ENCODE results near the gene NR6A1.

Gene NR6A1

DNA sequence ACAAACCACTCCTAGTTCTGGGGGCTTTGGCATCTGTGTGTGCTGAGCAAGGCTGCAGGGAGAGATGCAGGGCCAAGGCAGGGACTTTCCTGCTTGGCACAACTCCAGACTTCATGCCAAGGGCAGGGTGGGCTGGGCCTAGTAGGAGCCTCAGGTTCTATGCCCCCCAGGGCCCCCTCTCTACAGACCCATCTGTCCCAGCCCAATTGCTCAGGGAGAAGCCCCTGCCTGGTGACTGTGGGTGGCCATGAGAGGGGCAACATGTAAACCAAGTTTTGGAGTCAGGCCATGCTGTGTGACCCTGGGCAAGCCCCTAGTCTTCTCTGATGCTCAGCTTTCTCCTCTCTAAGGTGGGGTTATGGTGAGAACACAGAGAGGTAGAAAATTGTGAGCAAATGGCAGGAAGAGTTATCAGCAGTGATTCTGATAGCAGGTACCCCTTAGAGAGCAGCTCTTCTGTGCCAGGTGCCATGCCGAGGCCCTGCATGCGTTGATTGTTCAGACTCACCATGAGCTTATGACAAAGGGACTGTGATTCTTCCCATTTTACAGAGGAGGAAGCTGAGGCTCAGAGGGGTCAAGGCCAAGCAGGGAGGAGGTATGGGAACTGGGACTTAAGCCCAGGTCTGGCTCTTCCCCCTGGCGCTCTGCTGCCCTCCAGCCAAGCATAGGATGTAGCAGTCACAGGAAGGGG, 11.0 kb upstream of the NR6A1 start:
- Histone ChIP-seq H3K27me3 (replicated peaks) (no peaks in the 10 kb centered on the region), H3K36me3 (replicated peaks) (no peaks in the 10 kb centered on the region), H3K27ac (no peak overlapping the region), H3K4me3 (ENCODE audit: low read depth, low read length) (no peak overlapping the region)
- in situ Hi-C loops (cut with HindIII; ENCODE audit: low pct_ligation_motif_present, low sequenced_read_pairs) = no loop called here
- no peak for DNase-seq
- TF ChIP-seq, protein P1, sequence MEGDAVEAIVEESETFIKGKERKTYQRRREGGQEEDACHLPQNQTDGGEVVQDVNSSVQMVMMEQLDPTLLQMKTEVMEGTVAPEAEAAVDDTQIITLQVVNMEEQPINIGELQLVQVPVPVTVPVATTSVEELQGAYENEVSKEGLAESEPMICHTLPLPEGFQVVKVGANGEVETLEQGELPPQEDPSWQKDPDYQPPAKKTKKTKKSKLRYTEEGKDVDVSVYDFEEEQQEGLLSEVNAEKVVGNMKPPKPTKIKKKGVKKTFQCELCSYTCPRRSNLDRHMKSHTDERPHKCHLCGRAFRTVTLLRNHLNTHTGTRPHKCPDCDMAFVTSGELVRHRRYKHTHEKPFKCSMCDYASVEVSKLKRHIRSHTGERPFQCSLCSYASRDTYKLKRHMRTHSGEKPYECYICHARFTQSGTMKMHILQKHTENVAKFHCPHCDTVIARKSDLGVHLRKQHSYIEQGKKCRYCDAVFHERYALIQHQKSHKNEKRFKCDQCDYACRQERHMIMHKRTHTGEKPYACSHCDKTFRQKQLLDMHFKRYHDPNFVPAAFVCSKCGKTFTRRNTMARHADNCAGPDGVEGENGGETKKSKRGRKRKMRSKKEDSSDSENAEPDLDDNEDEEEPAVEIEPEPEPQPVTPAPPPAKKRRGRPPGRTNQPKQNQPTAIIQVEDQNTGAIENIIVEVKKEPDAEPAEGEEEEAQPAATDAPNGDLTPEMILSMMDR (IDR thresholded peaks at IDR 0.05; ENCODE audit: low read depth, low read length, missing control alignments) = no peak

DNA sequence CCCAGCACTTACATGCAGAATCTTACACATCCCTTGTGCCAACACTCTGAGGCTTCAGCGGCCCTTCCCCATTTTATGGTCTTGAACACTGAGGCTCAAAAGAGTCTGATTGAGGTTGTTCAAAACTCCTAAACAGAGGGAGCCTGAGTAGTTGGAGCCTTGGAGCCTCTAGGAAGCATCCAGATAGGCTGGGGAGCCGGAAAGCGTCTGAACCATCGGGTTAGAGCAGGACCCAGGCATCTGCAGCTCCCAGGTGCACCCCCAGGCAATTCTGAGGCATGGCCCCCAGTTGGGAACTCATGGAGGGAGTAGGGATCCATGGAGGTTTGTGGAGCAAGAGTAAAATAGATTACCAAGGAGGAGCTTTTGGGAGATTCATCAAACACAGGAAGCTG, 9.6 kb upstream of the NR6A1 start:
- Histone ChIP-seq H3K27ac (no peak overlapping the region), H3K36me3 (replicated peaks) (no peaks in the 10 kb centered on the region), H3K27me3 (replicated peaks) (no peaks in the 10 kb centered on the region), H3K4me3 (ENCODE audit: low read depth, low read length) (no peak overlapping the region)
- in situ Hi-C loops (cut with HindIII; ENCODE audit: low pct_ligation_motif_present, low sequenced_read_pairs) = no loop called here
- TF ChIP-seq, protein P1 (IDR thresholded peaks at IDR 0.05; ENCODE audit: low read depth, low read length, missing control alignments) = no peak
- no peak for DNase-seq

DNA sequence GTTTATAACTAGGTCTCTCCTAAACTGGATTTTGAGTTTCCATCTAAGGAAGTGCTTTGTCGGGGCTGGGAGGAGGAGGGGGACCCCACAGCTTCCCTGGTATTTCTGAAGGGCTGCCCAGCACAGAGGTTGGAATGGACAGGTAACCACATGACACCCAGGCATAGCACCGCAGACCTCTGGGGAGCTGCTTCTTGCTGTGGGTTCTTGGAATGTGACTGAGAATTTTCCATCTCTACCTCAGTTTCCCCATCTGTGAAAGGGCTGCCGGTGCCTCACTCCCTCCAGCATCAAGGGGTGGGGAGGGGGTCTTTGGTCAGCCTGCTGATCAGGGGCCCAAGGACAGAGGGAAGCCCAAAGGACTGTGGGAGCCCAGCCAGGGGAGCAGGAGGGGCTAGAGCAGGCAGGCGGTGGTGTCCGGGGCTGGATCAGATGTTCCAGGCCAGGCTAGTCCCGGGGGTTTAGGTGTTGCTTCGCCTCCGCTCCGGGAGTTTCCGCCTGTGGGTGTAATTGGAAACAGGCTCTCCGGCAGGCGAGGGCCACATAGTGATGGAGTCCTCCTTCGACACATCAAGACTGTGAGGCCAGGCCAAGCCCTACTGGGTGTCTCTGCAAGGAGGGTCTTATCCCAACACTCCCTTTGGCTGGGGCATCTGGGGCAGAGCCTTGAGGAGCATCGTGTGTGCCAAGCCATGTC, 9.1 kb upstream of the NR6A1 start:
- TF ChIP-seq, protein P1 (IDR thresholded peaks at IDR 0.05; ENCODE audit: low read depth, low read length, missing control alignments) = no peak
- H3K4me3 ChIP-seq (ENCODE audit: low read depth, low read length) = no peak overlapping the region

DNA sequence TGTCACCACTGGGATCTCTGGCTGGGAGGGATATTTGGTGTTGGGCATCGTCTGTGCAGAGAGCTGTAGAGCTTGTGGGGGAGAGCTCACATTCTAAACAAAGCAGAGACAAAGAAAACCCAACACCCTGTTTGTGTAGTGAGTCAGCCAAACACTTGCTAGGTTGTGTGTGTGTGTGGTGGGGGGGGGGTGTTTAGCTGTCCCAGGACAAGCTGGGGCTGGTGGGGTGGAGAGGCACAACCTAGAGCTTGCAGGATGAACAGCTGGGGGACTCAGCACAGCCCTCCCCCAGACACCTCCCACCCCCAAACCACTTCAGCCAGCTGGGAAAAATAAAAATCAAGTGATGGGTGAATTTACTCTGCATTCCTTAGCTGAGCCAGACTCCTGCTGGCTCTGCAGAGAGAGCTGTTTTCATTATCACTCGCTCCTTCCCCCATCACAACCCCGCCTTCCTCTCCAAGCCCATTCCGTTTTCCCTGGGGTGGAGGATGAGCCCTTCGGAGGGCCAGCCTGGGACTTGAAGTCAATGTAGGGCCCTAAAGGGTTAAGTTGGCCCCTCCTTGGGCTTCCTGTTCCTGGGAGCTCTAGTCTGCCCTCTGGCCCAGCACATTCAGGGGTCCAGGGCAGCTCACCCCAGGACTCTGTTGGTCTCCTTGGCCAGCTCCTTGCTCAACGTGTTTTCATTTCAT, 8.4 kb upstream of the NR6A1 start:
- Histone ChIP-seq H3K36me3 (replicated peaks) (no peaks in the 10 kb centered on the region), H3K27ac (peak overlapping the region; percentile 36), H3K27me3 (replicated peaks) (no peaks in the 10 kb centered on the region), H3K4me3 (ENCODE audit: low read depth, low read length) (peak overlapping the region; percentile 1)
- TF ChIP-seq, protein P1 (IDR thresholded peaks at IDR 0.05; ENCODE audit: low read depth, low read length, missing control alignments) = no peak
- peak; percentile 93 for DNase-seq
- in situ Hi-C loops (cut with HindIII; ENCODE audit: low pct_ligation_motif_present, low sequenced_read_pairs) = no loop called here

More for the DNA sequence above, 9.1 kb upstream of the NR6A1 start:
- DNase-seq = no peak
- peak overlapping the region; percentile 36 for H3K27ac ChIP-seq
- no peaks in the 10 kb centered on the region for H3K27me3 ChIP-seq (replicated peaks)
- in situ Hi-C loops (cut with HindIII; ENCODE audit: low pct_ligation_motif_present, low sequenced_read_pairs) = no loop called here
- no peaks in the 10 kb centered on the region for H3K36me3 ChIP-seq (replicated peaks)

DNA sequence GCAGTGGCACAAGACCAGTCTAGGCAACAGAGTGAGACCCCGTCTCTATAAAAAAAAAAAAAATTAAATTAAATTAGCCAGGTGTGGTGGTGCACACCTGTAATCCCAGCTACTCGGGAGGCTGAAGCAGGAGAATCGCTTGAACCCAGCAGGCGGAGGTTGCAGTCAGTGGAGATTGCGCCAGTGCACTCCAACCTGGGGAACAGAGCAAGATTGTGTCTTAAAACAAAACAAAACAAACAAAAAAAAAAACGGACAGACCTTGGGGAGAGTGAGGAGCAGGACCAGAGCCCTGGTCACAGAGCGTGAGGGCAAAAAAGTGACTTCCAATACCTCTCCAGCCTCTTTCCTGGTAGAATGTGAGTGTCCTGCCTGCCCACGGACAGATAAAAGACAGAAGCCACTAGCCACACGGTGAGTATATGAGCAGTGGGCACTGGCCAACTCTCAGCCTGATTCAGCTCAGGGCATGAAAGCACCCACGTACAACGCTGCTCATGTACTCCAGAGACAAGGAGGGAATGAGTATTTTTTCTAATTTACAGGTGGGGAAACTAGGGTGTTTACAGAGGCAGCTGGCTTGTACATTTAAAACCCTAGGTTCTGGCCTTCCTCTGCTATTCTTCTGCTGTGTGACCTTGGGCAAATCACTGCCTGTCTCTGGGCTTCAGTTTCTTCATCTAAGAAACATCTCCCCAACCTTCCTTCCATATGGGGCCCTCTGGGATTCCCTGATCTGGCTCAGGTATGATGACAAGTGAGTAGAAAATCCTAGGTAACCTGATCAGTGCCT, 7.7 kb upstream of the NR6A1 start:
- no peaks in the 10 kb centered on the region for H3K36me3 ChIP-seq (replicated peaks)
- no peak overlapping the region for H3K4me3 ChIP-seq (ENCODE audit: low read depth, low read length)
- TF ChIP-seq, protein P1 (IDR thresholded peaks at IDR 0.05; ENCODE audit: low read depth, low read length, missing control alignments) = no peak
- no peak for DNase-seq
- in situ Hi-C loops (cut with HindIII; ENCODE audit: low pct_ligation_motif_present, low sequenced_read_pairs) = no loop called here
- no peak overlapping the region for H3K27ac ChIP-seq
- no peaks in the 10 kb centered on the region for H3K27me3 ChIP-seq (replicated peaks)
